Ishikawa (cell line): Measurements from ENCODE around the gene KIF6.
A peak's percentile ranks its signal among the peaks of the same experiment; 100 is the strongest.

Experiments
- CEBPB ChIP-seq: IDR thresholded peaks from 2 replicates; pipeline ENCODE4 v1.6.1; 2012
- CREB1 ChIP-seq: IDR thresholded peaks from 2 replicates; pipeline ENCODE4 v1.6.1; 2012; ENCODE audit warnings: low read depth
- EGR1 ChIP-seq: IDR thresholded peaks from 2 replicates; pipeline ENCODE4 v1.6.1; 2012
- EP300 ChIP-seq: IDR thresholded peaks from 2 replicates; pipeline ENCODE4 v1.6.1; 2012; ENCODE audit warnings: borderline replicate concordance
- FOXM1 ChIP-seq: IDR thresholded peaks from 2 replicates; pipeline ENCODE4 v1.6.1; 2012; ENCODE audit warnings: low read depth, borderline replicate concordance
- NFIC ChIP-seq: IDR thresholded peaks from 2 replicates; pipeline ENCODE4 v1.6.1; 2012
- RAD21 ChIP-seq: IDR thresholded peaks from 2 replicates; pipeline ENCODE4 v1.6.1; 2012; ENCODE audit warnings: low read depth
- TAF1 ChIP-seq: IDR thresholded peaks from 2 replicates; pipeline ENCODE4 v1.6.1; 2012; ENCODE audit warnings: low read depth, mild to moderate bottlenecking
- TCF12 ChIP-seq: IDR thresholded peaks from 2 replicates; pipeline ENCODE4 v1.6.1; 2012; ENCODE audit warnings: low read depth
- TEAD4 ChIP-seq: IDR thresholded peaks from 2 replicates; pipeline ENCODE4 v1.6.1; 2012
- YY1 ChIP-seq: IDR thresholded peaks from 2 replicates; pipeline ENCODE4 v1.6.1; 2012; ENCODE audit warnings: low read depth
- ZBTB7A ChIP-seq: IDR thresholded peaks from 2 replicates; pipeline ENCODE4 v1.6.1; 2012; ENCODE audit warnings: low read depth
- TF ChIP-seq, protein P1 (sequence below): IDR thresholded peaks from 2 replicates; pipeline ENCODE4 v1.6.1; 2012
- TF ChIP-seq, protein P2 (sequence below): IDR thresholded peaks from 2 replicates; pipeline ENCODE4 v1.6.1; 2012
- TF ChIP-seq, protein P3 (sequence below): IDR thresholded peaks from 2 replicates; pipeline ENCODE4 v1.6.1; 2012; ENCODE audit warnings: low read depth, mild to moderate bottlenecking

The KIF6 gene

DNA sequence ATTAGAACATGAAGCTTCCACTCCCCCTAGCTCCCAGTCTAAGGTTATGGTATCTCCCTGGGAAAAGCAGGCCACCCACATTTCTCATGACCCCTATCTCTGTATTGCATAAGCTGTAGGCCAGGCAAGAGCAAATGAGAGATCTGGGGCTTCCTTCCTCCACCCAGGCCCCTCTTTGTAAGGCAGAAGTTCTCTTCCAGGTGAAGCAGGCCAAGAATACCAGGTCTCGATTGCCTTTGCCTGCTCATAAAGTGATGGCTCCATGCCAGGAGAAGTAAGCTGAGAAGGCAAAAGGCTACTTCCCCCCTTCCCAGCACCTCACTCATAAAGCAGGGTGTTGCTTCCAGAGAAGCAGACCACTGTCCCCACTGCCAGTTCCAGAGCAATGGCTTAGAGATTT is 258.6 kb downstream of the KIF6 start:
- TF ChIP-seq TEAD4 (no peak), TCF12 (no peak), NFIC (peak; percentile 38), CEBPB (no peak), FOXM1 (no peak), CREB1 (no peak)
- TF ChIP-seq, protein P1, sequence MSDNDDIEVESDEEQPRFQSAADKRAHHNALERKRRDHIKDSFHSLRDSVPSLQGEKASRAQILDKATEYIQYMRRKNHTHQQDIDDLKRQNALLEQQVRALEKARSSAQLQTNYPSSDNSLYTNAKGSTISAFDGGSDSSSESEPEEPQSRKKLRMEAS = no peak

DNA sequence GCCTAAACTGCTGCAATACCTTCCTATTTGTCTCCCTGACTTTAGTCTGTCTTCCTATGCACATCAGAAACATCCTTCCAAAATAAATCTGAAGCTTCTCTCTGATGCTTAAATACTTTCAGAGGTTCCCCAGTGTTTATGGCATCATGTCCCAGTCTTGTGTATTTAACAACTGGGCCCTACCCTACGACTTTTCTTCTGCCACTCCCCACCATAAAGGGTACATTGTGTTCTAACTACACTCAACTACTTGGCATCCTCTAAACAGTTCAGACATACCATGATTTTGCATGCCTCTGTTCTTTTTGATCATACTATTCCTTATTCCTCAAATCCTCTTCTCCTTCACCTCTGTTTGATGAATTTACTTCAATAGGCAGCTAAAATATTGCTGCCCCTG is 259.7 kb downstream of the KIF6 start:
- TF ChIP-seq NFIC = no peak
- TF ChIP-seq RAD21 = no peak
- no peak for TF ChIP-seq FOXM1
- no peak for TF ChIP-seq TEAD4
- TF ChIP-seq TAF1 = no peak

DNA sequence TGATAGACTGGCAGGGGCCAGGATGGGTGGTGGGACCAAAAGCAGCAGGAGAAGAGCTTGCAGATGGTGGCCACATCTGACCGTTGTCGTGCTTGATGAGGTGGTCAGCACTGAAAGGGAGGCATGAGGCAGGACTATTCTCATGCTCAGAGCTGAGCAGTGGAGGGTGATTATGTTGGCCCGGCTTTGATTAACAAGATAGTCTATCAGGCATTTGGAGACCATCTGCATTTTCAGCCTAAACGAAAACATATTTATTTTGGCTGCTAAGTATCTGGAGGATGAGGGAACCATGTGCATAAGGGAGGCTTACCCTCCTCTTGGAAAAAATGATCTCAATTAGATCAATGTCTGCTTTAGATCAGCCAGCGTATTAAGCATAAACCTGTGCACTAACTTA is 261.1 kb downstream of the KIF6 start:
- TF ChIP-seq CREB1 (no peak), NFIC (no peak), YY1 (no peak), TCF12 (no peak), TEAD4 (no peak), ZBTB7A (no peak), EP300 (no peak), TAF1 (no peak)
- TF ChIP-seq, protein P2, sequence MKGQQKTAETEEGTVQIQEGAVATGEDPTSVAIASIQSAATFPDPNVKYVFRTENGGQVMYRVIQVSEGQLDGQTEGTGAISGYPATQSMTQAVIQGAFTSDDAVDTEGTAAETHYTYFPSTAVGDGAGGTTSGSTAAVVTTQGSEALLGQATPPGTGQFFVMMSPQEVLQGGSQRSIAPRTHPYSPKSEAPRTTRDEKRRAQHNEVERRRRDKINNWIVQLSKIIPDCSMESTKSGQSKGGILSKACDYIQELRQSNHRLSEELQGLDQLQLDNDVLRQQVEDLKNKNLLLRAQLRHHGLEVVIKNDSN = no peak
- TF ChIP-seq, protein P3, sequence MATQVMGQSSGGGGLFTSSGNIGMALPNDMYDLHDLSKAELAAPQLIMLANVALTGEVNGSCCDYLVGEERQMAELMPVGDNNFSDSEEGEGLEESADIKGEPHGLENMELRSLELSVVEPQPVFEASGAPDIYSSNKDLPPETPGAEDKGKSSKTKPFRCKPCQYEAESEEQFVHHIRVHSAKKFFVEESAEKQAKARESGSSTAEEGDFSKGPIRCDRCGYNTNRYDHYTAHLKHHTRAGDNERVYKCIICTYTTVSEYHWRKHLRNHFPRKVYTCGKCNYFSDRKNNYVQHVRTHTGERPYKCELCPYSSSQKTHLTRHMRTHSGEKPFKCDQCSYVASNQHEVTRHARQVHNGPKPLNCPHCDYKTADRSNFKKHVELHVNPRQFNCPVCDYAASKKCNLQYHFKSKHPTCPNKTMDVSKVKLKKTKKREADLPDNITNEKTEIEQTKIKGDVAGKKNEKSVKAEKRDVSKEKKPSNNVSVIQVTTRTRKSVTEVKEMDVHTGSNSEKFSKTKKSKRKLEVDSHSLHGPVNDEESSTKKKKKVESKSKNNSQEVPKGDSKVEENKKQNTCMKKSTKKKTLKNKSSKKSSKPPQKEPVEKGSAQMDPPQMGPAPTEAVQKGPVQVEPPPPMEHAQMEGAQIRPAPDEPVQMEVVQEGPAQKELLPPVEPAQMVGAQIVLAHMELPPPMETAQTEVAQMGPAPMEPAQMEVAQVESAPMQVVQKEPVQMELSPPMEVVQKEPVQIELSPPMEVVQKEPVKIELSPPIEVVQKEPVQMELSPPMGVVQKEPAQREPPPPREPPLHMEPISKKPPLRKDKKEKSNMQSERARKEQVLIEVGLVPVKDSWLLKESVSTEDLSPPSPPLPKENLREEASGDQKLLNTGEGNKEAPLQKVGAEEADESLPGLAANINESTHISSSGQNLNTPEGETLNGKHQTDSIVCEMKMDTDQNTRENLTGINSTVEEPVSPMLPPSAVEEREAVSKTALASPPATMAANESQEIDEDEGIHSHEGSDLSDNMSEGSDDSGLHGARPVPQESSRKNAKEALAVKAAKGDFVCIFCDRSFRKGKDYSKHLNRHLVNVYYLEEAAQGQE = no peak
- TF ChIP-seq, protein P1 = no peak

DNA sequence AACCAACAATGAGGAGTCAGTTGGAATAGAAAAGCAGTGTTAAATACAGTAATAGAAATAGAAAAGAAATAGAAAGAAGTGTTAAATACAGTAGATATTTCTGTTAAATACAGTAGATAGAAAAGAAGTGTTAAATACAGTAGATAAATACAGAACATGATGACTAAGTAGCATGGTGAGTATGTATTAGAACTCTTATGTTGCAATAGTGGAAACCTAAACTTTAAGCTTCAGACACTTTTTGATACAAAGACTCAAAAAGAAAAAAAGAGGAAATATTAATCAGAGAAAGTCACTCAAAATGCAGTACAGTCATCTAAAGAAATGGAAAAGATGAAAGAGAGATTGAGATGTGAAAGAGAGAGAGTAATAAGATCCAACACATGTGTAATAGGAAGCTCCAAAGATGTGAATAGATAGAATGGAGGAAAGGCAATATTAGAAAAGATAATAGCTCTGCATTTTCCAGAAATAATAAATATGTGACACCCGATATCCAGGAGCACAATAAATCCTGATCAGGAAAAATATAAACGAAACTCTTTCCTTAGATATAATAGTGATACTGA is 271.2 kb downstream of the KIF6 start:
- TF ChIP-seq ZBTB7A (no peak), EGR1 (no peak), RAD21 (no peak), TAF1 (no peak), EP300 (no peak), NFIC (no peak), FOXM1 (no peak), TEAD4 (no peak), TCF12 (no peak), CEBPB (no peak)
- TF ChIP-seq, protein P3 = no peak
- TF ChIP-seq, protein P1 = no peak

DNA sequence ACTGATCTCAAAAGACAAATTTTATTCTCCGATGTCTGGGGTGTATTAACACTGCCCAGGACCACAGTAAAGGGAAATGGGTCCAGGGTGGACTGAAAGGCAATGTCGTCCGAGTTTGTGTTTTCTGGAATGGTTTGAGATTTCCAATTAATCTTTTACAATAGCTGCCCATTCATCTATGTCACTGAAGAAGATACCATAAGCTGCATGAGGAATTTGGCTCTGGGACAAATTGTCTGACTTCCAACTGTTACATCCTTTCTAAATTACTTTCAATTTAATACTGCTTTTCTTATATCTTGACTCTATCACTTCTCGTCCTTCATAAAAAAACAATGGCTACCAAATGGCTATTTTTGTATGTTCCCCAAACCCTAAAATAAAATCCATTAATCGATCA is 272.0 kb downstream of the KIF6 start:
- TF ChIP-seq, protein P3 = no peak
- TF ChIP-seq YY1 = no peak
- no peak for TF ChIP-seq CREB1
- no peak for TF ChIP-seq EP300
- no peak for TF ChIP-seq TCF12
- TF ChIP-seq FOXM1 = no peak
- no peak for TF ChIP-seq TEAD4
- TF ChIP-seq TAF1 = no peak
- TF ChIP-seq EGR1 = no peak
- no peak for TF ChIP-seq ZBTB7A
- no peak for TF ChIP-seq CEBPB
- TF ChIP-seq NFIC = no peak
- TF ChIP-seq RAD21 = no peak
- TF ChIP-seq, protein P1 = no peak
- TF ChIP-seq, protein P2 = no peak
